Right lung (tissue), 5 donors: ENCODE data around the gene PIK3CG. TPM values are rescaled to one million over a fixed set of nuclear protein-coding genes. Genes with fewer than 3 reads are reported as not detected.
"Not testable (repeated sequence)": the region's sequence is repeated elsewhere in the genome, so short reads cannot be mapped to it uniquely, and the experiment has no call there.

ENCODE experiments used
- DNase-seq, 2 donors: peaks; one replicate each; pipeline ENCODE4 v3.0.0-alpha.2; 2013
- polyA plus RNA-seq, 5 donors: library from polyadenylated mRNA; unstranded; fragments of 120-200 nt; gene quantifications; one replicate each; pipeline versions ENCODE4 v1.2.1 to v1.2.3, GENCODE V29; 2013; ENCODE audit warnings: inconsistent platforms in 1 of 5, low replicate concordance in 1 of 5; ENCODE audit not compliant: insufficient read length in 5 of 5, insufficient read depth in 1 of 5

The PIK3CG gene
- polyA plus RNA-seq, 5 donors, result 2.5 to 3.4 (median 3.0) TPM

- DNase-seq, result no peak
Observed at GRCh38 chr7:106938803-106939202, 73.7 kb downstream of the PIK3CG start.

- DNase-seq, result no peak
Observed at GRCh38 chr7:106944035-106944665, 79.1 kb downstream of the PIK3CG start.

- peak; percentile 44 to 65 for DNase-seq
Observed at GRCh38 chr7:106947244-106947728, 82.2 kb downstream of the PIK3CG start.

DNA sequence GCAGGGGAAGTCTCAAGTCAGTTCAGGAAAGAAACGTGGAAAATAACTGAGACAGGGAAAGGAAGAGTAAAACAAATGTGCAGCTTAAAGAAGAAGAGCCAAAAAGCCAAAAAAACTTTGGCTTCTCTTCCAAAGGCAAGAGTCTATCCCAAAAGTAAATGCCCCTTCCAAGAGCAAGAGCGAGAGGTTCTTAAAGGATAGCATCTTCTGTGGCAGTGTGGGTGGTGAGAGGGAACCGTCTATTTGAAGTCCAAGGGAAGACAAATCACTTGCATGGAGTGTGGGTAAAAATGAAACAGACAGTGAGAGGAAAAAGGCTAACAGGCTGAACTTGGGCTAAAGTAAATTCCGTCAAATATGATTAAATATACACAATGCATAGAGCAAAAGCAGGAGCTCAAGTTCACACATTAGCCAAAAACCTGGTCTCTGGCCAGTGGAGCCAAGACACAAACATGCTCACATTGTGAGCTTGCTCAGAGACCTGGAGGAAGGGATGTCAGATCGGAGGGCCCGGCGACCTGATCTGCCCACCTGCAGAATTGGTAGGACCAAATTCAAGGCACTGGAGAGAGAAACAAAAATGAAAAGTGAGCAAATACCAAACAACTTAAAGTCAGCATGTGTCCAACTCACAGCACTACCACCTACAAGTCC, 87.0 kb downstream of the PIK3CG start:
- no peak for DNase-seq

DNA sequence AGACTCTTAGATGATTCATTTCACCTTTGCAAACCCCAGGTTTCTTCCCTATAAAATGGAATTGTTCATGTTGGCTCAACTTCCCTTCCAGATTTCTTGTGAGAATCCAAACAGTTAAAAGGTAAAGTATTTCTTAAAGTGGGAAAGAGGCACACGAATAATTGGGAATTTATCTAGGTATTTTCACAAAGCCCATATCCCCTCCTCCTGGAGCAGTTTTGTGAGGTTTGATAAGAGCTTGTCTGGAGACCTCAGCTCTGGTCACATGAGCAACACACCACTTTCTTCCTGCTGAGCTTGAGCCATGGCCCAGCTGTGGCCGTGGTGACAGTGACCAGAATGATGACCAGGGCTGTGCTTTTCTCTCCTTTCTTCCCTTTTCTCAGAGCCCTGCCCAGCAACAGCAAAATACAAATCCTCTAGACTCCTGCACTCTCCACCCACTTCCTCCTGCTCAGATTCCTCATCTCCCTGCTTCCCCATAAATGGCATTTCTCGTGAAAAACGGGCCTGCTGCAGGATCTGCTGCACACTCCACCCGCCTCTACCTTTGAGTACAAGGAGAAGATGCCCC, 87.7 kb downstream of the PIK3CG start:
- no peak for DNase-seq

- DNase-seq, result no peak
Observed at GRCh38 chr7:106954840-106955239, 89.8 kb downstream of the PIK3CG start.

- DNase-seq, result not testable (repeated sequence)
Observed at GRCh38 chr7:106955857-106956256, 90.8 kb downstream of the PIK3CG start.

Other genes with a start within 250 kb of the PIK3CG start
- 1 to 10 TPM; 6.0 to 9.2 (median 6.8) TPM for gene CCDC71L, start 204.1 kb upstream of the PIK3CG start, polyA plus RNA-seq
- 10 to 100 TPM in 4 of 5 donors, 1 to 10 TPM in 1; 9.9 to 15.9 (median 12.5) TPM for gene PRKAR2B, start 179.4 kb downstream of the PIK3CG start, polyA plus RNA-seq